Astrocyte of the hippocampus (primary cell): ENCODE measurements around the gene AKAP6.

Source experiments
- DNase-seq: peaks from one replicate; pipeline ENCODE4 v3.0.0; 2011; ENCODE audit warnings: low read depth, low spot score

Gene AKAP6

GRCh38 chr14:32476532-32476931 is 147.4 kb downstream of the AKAP6 start:
- no peak for DNase-seq

- DNase-seq = no peak
Observed at GRCh38 chr14:32477396-32477795, 148.3 kb downstream of the AKAP6 start.

GRCh38 chr14:32478050-32478449 is 149.0 kb downstream of the AKAP6 start:
- no peak for DNase-seq

- no peak for DNase-seq
Observed at GRCh38 chr14:32480337-32480736, 151.2 kb downstream of the AKAP6 start.

GRCh38 chr14:32481707-32482106 is 152.6 kb downstream of the AKAP6 start:
- no peak for DNase-seq

- no peak for DNase-seq
Observed at GRCh38 chr14:32491416-32492016, 162.4 kb downstream of the AKAP6 start.

- DNase-seq = no peak
Observed at GRCh38 chr14:32492457-32492856, 163.4 kb downstream of the AKAP6 start.

GRCh38 chr14:32494609-32495434 is 165.7 kb downstream of the AKAP6 start:
- DNase-seq = no peak

- no peak for DNase-seq
Observed at GRCh38 chr14:32495435-32495734, 166.3 kb downstream of the AKAP6 start.

GRCh38 chr14:32497248-32497647 is 168.2 kb downstream of the AKAP6 start:
- no peak for DNase-seq

GRCh38 chr14:32507029-32507984 is 178.2 kb downstream of the AKAP6 start:
- DNase-seq = peak; percentile 74

GRCh38 chr14:32508281-32508680 is 179.2 kb downstream of the AKAP6 start:
- DNase-seq = no peak

- DNase-seq = peak; percentile 94
Observed at GRCh38 chr14:32509632-32510187, 180.6 kb downstream of the AKAP6 start.

GRCh38 chr14:32510815-32511214 is 181.7 kb downstream of the AKAP6 start:
- no peak for DNase-seq

GRCh38 chr14:32512348-32512747 is 183.2 kb downstream of the AKAP6 start:
- DNase-seq = no peak

- no peak for DNase-seq
Observed at GRCh38 chr14:32512813-32513212, 183.7 kb downstream of the AKAP6 start.

- peak; percentile 8 for DNase-seq
Observed at GRCh38 chr14:32513571-32514009, 184.5 kb downstream of the AKAP6 start.

- DNase-seq = no peak
Observed at GRCh38 chr14:32514236-32514635, 185.1 kb downstream of the AKAP6 start.

- DNase-seq = no peak
Observed at GRCh38 chr14:32514681-32515080, 185.6 kb downstream of the AKAP6 start.

- DNase-seq = peak; percentile 44
Observed at GRCh38 chr14:32524609-32525375, 195.7 kb downstream of the AKAP6 start.

- no peak for DNase-seq
Observed at GRCh38 chr14:32525591-32525990, 196.5 kb downstream of the AKAP6 start.
